ENCODE results near the gene TESPA1.

GRCh38 chr12:54924972-54925707, 59.4 kb downstream of the TESPA1 start:
- TF ChIP-seq CTCF (conservative IDR thresholded peaks at IDR 0.05 in 1 of 2, IDR thresholded peaks at IDR 0.05 in 1 of 2; ENCODE audit: low read depth in 1 of 2, low read length in 2 of 2) (no peak), EZH2 (IDR thresholded peaks at IDR 0.05; ENCODE audit: low read length, missing control alignments) (no peak)

Measured in fibroblast of lung (primary cell).